Right lung (tissue), 5 donors: Measurements from ENCODE around the gene ZNF281. TPM values are rescaled to one million over a fixed set of nuclear protein-coding genes. Genes with fewer than 3 reads are reported as not detected.
"Not testable (repeated sequence)": the region's sequence is repeated elsewhere in the genome, so short reads cannot be mapped to it uniquely, and the experiment has no call there.

Source experiments
- DNase-seq, 2 donors: peaks; one replicate each; pipeline ENCODE4 v3.0.0-alpha.2; 2013
- polyA plus RNA-seq, 5 donors: library from polyadenylated mRNA; unstranded; fragments of 120-200 nt; gene quantifications; one replicate each; pipeline versions ENCODE4 v1.2.1 to v1.2.3, GENCODE V29; 2013; ENCODE audit warnings: inconsistent platforms in 1 of 5, low replicate concordance in 1 of 5; ENCODE audit not compliant: insufficient read length in 5 of 5, insufficient read depth in 1 of 5

Gene ZNF281
- polyA plus RNA-seq, 5 donors: 19.4 to 30.2 (median 26.9) TPM

DNA sequence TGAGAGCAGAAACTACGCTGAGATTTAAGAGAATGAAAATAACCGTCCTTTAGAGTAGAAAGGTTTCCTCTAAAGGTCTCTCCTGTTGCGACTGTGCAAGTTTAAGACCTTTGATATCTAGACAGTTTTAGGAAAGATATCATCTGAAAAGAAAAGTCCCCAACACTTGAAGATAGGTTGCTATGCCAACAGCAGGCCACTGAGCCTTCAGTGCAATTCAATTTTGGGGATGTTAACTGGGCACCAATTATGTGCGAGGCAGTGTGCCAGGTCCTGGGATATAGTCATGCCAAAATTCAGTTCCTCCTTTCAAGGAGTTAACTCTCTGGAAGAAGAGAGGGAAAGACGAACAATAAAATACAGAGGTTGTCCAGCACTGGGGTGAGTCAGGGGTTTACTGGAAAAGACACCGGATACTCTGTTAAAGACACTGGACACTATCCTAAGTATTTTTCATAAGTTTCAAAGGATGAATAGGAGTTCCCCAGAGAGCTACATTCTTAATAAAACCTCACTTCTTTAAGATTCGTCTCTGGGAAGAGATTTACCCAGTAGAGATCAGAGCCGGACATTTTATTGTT is 25.5 kb upstream of the ZNF281 start:
- DNase-seq: no peak

DNA sequence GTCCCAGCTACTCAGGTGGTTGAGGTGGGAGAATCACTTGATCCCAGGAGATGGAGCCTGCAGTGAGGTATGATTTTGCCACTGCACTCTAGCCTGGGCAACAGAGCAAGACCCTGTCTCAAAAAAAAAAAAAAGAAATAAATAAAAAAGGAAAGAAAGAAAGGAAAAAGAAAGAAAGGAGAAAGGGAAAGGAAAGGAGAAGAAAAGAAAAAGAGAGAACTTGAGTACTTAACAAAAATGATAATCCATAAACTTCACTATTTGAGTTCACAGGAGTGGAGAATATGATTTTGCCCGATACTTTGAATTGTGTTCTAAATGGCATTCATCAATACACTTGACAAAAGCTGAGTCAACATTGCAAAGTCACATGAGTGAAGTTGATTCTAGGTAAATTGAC is 23.8 kb upstream of the ZNF281 start:
- no peak for DNase-seq

DNA sequence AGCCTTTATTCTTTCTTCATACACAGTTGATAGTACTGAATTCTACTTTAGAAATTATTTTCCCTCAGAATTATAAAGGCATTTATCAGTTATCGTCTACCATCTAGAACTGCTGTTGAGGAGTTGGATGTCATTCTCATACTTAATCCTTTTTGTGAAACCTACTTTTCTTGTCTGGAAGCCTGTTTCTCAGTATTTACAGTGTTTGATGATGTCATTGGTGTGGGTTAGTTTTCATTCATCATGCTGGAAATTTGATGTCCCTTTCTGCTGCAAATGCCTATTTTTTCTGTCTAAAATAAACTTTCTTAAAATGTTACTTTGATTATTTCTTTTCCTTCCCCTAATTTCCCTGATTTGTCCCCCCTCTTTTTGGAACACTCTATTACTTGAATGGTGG is 22.8 kb upstream of the ZNF281 start:
- DNase-seq: no peak

DNA sequence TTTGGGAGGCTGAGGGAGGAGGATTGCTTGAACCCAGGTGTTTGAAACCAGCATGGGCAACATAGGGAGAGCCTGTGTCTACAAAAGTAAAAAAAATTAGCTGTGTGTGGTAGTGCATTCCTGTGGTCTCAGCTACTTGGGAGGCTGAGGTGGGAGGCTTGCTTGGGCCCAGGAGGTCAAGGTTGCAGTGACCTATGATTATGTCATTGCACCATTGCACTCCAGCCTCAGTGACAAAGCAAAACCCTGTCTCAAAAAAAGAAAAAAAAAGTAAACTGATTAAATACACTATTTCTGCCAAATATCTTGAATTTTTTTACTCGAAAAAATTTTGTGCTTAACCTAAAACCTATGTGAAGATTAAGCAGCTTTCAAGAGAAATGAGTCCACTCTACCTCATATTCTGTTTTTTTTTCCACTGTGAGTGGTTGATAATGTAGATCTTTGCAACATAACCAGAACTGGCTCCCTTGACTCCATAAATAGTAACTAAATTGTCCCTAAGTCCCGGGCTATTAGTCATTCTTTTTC is 19.4 kb upstream of the ZNF281 start:
- DNase-seq: no peak

DNA sequence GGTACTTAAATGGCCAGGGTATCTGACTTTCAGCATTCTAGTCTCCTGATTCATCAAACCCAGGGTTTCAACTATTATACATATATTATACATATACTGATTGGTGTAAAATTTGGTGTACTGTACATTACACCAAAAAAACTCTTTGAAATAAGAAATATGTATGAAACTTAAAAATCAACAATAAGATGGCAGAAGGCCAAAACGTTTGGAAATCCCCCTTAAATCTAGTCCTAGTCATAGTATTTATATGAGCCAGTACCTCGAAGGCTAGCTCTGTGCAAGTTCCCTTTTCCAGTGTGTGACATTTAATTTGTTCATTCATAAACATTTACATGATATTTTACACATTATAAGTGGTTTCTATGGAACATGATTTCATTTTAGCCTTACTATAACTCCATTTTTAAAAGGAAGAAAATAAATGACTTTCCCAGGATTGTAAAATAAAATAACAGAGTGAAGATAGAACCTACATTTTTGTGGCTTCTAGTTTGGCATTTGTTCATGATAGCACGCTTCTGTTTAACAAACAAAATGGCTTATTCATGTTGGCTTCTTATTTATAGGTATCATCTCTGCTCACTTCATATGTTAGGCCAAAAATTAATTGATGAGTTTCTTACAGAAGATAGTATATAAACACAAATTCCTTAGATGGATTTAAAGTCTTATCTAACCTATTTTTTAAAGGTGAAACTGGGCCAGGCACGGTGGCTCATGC is 18.8 kb upstream of the ZNF281 start:
- DNase-seq: no peak

DNA sequence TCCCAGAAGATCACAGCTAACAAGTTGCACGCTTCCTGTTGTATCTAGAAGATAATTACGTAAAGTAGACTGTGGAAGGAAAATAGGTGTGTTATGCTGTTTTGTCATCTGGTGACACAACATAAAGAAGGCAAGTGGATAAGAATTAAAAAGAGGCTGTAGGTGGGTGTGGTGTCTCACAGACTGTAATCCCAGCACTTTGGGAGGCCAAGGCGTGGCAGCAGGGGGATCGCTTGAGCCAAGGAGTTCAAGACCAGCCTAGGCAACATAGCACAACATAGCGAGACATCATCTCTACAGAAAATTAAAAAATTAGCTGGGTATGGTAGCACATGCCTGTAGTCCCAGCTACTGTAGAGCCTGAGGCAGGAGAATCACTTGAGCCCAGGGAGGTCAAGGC is 17.9 kb upstream of the ZNF281 start:
- no peak for DNase-seq

DNA sequence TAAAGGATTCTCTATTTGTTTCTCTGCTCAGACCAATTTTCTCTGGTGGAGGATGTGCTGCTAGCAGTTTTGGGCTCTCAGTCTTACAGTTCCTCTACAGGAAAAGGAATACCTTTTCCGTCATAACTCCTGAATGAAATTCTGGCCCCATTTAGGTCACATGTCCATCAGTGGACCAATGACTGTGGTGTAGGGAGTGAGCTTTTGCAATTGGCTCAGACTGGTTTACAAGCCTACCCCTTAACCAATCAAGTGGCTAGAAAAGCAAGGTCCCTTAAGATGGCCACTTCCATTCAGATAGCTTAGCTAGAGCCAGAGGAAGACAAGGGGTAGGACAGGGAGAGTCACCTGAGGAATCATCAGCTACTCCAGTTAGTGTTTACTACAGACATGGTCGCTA is 16.4 kb upstream of the ZNF281 start:
- DNase-seq: no peak

DNA sequence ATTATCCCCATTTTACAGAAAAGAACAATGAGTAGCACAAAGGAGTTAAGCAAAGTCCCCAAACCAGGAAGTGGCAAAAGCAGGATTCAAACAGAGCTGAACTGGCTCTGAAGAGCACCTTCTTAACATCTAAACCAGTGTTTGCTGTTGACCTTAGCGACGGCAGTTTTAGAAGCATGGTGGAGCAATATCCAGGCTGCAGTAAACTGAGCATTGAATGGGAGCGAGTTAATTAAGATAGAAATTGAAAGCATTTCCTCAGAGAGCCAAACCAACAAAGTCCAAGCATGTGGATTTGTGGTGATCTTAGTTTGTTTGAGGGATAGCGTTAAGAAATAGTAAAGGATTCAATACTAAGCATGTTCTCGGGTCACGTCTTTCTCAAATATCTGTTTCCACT is 13.4 kb upstream of the ZNF281 start:
- no peak for DNase-seq

DNA sequence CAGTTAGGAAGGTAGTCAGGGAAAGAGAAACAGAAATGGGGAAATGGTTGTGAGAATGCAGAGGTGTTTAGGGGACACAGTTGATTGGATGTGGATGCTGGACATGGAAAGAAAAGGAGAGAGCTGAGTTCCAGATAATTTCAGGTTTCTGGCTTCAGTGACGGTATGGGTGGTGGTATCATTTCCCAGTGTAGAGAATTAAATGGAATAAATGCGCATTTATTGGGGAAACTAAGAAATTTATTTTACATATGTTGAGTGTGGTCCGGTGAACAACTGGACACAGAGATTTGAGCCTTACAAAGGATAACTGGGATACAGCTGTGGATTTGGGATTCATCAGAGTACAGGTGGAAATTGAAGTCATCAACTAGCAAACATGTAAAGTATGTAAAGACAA is 12.4 kb upstream of the ZNF281 start:
- no peak for DNase-seq

DNA sequence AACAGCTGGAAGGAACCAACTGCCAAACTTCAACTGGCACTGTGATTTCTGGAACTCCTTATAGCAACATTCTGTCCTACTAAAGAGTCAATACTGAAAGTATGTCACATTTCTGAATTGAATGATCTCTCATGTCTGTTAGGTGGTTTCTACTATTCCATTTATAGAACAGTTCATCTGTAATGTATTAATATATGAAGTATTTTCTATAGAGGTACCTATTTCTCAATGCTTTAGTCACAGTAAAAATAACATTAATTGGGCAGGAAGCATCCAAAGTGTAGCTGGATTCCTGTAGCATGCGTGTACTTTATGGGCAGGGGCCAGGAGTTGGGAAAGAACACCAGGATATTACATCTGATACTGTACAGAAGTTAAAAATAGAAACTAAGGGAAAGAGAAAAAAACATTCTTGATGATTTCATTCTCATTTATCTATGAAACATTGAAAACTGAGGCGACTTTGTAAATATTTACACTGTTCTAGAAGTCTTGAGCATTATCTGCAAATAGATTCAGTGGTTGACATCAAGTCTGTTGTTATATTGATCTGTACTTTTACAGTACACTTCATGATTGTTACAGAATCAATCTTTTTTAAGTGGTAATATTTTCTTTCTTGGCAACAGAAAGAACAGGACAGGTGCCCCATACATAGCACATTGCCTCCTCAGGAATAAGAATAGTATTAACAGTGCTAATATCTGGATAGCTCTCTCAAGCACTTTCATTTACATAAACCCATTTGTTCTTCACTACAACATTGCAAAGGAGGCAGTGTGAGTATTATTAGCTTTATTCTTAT is 6.2 kb upstream of the ZNF281 start:
- DNase-seq: peak; percentile 75 to 83

DNA sequence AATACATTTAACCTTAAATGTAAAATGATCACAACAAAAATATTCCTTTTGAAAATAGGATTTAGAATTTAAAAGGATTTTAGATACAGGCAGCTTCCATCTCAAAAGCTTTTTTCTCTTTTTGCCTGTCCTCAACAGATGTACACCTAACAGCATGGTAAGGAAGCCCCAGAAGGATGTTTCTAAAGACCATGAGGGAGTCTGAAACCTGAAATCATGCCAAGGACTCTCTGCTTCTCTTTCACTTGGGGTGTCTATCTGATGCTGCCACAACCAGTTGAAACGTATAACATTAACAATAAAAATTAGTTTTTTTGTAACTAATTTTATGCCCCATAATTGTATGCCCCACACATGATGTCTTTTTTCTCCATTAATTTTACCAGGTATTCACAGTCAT is 5.4 kb upstream of the ZNF281 start:
- DNase-seq: no peak

DNA sequence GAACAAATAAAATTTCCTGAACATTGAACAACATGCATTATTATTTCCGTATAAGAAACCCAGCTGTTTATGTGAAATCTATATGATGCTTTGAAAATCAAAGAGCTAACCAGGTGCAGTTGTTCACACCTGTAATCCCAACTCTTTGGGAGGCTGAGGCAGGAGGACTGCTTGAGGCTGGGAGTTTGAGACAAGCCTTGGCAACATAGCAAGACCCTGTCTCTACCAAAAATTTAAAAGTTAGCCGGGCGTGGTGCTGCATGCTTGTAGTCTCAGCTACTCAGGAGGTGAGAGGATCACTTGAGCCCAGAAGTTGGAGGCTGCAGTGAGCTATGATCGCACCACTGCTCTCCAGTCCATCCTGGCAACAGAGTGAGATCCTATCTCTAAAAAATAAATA is 4.8 kb upstream of the ZNF281 start:
- no peak for DNase-seq

DNA sequence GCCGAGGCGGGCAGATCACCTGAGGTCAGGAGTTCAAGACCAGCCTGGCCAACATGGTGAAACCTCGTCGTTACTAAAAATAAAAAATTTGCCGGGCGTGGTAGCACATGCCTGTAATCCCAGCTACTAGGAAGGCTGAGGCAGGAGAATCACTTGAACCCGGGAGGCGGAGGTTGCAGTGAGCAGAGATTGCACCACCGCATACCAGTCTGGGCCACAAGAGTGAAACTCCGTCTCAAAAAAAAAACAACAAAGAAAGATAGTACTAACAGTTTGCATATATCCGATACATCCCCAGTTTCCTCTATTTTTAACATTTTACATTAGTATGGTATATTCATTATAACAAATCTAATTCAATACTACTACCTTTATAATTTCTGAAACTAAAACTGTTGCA is 3.9 kb upstream of the ZNF281 start:
- not testable (repeated sequence) for DNase-seq

DNA sequence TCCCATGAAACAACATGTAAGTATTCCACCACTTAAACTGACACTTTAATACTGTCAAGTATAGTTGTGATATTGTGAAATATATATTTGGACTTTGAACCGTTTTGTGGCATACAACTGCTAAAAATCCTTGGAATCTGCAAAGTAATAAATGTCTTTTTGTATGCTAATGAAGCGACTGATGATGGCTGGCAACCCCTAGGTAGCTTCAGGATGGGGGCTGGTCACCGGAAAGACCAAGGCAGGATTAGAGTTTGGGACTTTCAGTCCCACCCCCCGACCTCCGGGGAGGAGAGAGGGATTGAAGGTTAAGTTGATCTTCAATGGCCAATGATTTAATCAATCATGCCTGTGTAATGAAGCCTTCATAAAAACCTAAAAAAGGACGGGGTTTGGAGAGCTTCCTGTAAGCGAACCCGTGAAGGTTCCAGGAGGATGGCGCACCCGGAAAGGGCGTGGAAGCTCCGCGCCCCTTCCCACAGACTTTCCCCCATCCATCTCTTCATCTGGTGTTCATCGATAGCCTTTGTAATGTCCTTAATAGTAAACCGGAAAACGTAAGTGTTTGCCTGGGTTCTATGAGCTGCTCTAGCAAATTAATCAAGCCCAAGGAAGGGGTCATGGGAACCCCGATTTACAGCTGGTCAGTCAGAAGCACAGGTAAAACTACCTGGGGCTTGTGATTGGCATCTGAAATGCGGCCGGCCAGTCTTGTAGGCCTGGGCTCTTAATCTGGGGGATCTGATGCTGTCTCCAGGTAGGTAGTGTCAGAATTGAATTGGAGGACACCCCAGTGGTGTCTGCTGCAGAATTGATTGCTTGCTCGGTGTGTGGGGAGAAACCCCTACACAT is 1.8 kb upstream of the ZNF281 start:
- DNase-seq: no peak

DNA sequence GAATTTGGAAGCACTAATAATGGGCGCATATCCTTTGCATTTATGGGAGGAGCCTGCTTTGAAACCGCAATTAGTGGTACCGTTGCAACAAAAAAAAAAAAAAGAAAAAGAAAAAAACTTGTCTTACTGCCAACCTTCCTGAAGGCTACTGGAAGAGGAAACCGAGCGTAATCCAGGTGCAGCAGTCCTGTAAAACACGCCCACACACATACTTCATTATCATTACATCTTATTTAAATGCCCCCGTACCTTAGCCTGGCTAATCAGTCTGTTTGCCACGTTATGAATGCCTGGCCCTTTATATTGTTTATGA is 686 bp upstream of the ZNF281 start:
- DNase-seq: peak; percentile 29 to 34

DNA sequence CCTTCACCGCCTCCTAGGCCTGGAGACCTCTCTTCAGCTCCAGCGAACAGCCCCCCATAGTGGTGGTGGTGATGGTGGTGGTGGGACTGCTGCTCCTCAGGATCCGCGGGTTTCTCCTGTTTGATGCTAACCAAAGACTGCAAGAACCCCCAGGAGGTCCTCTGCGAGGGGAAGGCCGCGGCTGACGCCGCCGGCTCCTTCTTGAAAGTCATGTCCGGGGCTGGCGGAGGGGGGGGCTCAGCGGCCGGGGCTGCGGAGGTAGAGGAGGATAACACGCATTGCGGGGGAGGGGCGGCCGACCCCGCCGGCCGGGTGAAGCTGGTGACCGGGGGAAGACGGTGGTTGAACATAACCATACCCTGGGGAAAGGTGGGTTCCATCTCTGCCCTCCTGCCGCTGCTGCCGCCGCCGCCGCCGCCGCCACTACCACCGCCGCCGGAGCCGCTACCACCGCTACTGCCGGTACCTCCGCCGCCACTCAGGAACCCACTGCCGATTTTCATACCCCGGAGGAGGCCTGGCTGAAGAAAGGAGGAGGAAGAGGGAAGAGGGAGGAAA is 554 bp downstream of the ZNF281 start:
- peak in 1 of 2 donors; percentile 25 for DNase-seq

DNA sequence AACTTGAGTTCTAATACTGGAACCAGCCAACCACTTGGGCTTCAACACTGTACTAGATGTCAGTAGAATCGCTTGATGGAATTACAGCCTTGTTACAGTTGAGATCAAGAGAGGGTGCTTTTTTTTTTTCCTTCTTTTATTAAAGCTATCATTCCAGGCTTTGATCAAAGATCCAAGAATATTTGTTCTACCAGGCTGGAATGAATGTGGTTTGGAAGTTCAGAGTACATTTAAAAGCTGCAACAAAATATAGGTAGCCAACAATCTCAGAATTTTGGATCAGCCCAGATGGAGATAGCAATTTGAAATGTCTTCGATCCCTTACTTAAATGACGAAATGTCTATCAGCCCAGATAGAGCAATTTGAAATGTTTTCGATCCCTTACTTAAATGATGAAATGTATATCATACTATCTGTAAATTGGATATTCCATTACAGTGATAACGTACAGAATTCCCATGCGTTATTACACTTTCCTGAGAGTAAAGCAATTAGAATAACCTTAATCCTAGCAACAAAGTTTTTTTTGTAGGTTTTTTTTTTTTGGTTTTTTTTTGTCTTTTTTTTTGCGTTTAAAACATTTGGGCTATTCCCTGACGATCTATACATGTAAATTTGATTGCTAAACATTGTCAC is 3.6 kb downstream of the ZNF281 start:
- no peak for DNase-seq

DNA sequence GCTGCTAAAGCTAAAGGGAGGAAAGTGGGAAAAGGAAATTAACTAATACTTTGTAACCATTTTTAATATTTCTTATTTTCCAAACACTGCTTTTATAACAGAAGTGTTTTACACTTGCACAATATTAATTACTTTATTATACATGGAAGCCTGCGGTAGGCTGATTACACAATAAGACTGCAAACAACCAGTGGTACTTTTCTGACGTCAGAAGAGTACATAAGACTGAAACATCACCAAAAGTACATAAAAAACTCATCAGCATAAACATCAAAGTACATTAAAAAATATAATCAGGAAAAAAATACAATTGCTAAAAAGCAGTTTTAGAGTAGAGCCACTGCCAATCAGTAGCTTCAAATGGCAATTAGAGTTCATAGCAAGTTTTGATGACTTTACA is 4.6 kb downstream of the ZNF281 start:
- DNase-seq: no peak

DNA sequence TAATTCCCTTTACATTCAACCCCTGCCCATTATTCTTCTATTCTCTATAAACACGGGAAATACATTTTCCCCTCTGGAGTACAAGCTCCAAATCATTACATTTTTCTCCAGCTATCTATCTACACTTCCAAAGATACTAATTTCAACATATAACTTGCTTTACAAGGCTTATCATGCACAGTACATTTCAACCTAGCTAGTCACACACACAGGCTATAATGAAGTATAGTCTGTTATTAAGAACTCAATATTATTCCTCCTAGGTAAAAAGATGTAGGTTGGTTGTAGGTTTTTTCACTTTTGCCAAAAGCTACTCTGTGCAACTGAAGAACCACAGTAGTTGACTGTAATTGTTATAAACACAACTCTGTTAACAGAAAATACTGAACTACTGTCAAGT is 8.1 kb downstream of the ZNF281 start:
- DNase-seq: no peak

DNA sequence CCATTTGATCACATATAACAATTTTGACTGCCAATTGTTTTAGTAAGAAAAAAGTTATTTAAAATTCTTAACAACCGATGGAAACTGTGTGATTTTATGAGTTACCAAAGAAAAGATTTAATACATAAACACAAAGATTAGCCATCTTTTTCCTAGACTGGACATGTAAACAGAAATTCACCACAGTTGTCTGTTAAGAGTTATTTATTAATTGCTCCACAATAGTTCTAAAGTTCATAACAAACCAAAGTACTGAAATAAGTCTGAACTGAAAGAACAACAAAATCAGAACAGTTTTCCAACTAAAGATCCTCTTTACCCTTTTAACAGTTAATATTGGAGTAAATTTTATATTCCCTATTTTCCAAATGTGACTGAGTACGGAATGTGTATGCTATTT is 8.6 kb downstream of the ZNF281 start:
- DNase-seq: no peak

DNA sequence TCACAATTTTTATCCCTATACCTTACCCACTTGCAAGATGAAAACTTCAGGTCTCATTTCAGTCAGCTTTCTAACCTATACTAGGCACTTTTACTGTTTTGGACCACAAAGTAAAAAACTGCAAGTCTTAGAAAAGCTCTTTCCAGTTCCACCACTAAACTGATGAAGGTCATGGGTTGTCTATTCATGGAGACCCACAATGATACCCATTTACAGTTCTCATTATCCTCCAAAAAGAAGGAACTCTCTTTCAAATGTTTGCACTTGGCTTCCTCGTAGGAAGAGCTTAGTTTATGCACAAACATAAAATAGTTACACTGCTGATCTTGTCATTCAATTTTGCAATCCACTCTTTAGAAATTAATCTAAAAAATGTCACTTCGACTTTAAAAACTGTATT is 9.3 kb downstream of the ZNF281 start:
- DNase-seq: no peak
